Kidney tubule cell (primary cell): ENCODE measurements around the gene PARD3.

ENCODE experiments used
- DNase-seq: peaks from one replicate; pipeline ENCODE4 v3.0.0-alpha.2; 2018; ENCODE audit warnings: low spot score

Gene PARD3

DNA sequence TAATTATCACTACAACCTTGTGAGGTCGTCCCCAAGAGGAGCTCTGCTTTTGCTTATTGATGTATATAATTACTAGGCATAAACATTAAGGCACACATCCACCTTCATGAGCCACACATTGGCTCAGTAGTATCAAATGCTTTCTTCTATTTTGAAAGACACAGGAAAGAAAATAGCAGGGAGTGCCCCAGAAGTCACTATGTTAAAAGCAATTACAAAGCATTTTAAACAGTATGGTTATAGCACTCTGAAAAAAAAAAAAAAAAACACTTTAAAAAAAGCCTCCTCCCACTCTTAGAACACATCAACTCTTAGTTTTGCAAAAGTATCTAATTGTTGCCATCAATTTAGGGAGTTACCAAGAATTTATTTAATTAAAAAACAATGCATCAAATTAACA, 474.2 kb downstream of the PARD3 start:
- no peak for DNase-seq

DNA sequence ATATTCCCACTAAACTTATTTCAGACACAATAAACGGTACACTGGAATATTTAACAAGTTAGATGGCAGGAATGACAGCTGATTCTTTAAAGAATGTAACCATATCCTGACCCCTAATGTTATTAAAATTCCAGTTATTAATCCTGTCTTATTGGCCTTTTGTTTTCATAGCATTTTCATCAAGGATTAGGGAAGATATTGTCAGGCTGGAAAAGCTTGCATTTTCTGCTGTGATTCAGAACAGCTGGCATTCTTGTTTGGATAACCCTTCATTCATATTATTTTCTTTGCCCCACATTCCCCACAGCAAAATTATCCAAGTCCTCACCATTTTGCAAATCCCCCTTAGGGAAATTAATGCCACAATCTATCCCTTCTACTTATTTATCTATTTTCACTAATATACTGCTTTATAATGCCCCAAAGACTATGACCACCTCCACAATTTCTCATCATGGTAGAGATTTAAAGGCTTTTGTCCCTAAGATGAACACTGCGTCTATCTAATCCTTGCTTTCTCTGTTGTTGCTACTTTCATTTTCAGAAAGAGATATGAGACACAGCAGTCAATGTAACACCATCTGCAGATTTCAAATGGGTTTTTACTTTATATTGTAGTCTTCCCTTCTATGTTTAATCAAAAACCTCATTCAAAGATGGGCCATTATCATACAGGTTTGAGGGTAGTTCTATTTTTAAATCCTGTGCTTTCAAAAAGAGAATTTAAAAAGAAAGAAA, 475.1 kb downstream of the PARD3 start:
- DNase-seq = no peak

DNA sequence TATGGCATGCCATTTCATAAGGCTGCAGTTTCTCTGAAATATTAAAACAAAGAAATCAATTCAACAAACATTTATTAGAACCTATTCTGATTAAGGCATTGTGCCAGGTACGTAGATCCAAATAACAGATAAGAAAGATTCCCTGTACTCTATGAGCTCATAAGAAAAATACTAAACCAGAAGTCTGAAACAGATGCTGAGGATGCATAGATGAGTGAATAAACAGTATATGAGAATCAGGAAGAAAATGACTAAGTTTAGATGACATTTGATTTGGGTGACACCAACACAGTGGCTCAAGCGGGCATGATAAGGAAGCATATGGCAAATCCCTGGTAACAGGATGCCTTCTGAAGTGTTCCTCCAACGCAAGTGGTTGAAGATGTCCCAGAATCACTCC, 477.2 kb downstream of the PARD3 start:
- DNase-seq = no peak

DNA sequence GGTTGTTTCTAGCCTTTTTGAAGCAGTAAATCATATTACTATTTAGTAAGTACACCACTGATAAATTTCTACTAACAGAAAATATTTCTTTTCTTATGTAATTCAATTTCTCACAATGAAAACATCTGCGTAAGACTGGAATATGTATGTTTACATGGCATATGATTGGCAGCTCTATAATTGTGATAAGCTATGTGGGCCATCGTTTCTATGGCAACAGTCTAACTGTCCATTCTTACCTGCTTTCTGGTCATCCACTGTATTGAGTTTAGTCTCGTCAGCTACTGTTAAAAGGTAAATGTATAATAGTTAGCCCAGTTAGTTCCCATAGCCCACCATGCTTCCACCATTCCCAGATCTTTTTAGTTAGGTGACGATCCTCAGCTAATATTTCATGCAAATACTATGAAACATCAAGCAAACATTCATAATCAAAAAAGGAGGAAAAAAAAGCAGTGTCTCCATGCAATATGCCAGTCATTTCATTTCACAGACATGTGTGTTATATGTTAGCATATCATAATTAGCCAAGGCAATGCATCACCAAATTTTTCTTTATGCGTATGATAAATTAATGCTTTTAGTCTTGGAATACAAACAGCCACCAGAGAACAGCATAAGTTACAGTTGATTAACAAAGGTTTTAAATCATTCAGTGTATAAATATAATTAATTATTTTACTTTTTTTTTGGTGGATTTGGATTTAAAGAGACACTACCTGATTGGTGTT, 479.0 kb downstream of the PARD3 start:
- DNase-seq = no peak

DNA sequence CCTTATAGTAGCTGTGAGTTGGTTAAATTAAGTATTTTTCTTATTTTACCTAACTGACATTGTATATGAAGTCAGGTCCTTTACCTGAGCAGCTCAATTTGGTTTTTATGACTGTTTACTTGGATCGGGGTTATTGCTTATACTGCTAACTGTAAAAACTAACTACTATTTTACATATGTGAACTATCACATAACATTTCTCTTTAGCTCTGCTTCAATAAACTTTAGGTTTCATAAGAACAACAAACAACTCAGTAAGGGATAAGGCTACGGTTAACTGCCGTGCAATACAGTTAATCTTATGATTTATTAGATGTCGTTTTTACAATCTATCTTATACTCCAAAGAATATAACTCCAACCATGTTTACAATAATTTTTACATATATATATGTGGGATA, 480.2 kb downstream of the PARD3 start:
- DNase-seq = no peak

DNA sequence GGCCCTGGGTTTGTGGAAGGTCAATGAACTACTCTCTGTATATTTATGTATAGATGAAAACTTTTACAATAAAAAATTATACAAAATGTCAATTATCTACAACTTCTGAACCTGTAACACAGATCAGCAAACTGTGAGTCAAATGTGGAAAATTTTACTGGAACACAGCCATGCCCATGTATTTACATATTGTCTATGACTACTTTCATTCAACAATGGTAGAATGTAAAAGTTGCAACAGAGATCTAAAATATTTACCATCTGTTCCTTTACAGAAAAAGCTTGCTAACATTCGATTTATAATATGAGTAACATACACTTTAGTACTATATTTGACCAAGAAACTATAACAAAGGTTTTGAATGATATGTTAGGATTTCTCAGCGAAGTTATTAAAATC, 481.6 kb downstream of the PARD3 start:
- peak; percentile 8 for DNase-seq

DNA sequence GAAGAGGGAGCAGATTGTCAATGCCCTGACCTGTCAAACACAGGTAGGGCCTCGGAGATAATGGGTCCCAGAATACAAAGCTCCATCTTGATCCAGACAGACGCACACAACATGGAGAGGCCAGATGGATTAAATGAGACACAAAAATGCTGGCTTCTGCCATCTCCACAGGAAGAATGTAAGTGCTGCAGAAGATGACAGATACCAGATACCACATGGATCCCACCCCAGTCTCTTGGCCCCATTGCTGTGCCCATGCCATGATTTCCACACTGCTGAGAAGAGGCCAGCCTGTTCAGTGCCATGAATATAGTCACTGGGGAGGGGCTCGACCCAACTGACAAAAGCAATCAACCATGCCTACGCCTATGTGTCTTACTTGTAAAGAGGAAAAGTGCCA, 487.9 kb downstream of the PARD3 start:
- no peak for DNase-seq

DNA sequence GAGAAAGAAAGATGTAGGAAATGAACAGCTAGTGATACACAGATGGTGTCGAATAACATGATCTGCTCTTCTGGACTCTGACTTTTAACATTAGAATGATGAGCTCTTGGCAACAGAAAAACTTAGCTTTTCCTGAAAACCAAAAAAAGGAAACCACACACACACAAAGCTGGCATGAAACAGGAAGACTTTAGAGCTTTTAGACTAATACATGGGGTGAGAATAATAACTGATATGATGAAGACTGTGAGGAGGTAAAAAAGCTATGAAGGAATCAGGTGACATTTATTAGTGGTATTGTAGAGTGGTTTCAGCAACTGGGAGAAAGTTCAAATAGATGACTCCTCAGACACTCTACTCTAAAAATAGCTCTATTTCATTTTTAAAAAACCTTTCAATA, 491.9 kb downstream of the PARD3 start:
- DNase-seq = no peak

DNA sequence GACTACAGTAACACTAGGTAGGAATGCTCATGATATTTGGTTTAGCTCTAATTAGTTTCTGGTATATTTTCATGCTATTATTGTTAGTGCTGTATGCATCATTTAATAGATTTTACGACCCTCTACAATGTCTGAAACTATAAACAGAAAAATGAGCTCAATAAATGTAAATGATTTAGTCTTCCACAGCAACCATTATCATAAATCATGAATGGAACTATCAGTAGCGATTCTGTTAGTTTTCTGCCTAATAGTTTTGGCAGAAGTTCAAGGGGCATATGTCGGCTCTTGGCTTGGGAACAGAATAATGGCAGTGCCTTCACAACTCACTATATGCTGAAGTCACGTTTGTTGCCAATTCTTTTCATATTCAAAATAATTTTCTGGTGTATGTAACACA, 494.8 kb downstream of the PARD3 start:
- no peak for DNase-seq

DNA sequence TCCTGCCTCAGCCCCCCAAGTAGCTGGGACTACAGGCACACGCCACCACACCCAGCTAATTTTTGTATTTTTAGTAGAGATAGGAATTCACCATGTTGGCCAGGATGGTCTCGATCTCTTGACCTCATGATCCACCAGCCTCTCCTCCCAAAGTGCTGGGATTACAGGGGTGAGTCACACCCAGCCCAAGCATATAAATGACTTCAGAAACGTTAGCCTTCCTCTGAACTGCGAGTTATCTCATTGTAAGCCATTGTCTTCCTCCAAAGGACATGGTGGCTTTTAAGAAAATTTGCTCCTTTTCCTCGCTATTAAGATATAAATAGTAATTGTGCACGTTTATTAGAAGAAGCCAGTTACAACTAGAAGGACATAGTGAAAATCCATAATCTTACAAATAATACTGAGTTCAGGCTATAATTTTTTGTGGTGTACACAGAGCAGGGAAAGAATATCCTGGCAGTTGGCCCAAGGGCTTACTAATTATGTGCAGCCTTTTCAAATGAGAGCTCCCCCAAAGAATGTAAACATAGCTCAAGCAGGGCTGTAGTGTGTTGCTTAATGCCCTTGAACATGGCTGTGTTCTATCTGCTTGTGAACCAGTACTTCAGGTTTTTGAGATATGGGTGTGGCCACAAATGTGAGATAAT, 495.8 kb downstream of the PARD3 start:
- peak; percentile 17 for DNase-seq

DNA sequence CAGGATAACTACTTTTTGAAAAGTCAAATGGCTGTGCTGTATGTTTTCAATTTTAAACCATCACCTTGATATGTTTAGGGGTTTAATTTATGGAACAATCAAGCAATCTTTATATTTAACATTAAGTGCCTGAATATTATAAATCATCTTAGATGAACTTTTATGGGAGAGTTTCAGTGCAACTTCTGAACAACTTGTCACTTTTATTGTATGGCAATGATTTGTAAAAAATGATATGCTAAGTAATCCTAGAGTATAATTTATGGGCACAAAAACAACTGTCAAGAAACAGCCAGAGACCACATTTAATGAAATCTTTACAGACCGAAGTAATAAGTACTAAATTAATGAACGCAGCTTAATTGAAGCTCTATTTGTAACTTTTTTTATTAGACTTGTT, 498.9 kb downstream of the PARD3 start:
- no peak for DNase-seq

DNA sequence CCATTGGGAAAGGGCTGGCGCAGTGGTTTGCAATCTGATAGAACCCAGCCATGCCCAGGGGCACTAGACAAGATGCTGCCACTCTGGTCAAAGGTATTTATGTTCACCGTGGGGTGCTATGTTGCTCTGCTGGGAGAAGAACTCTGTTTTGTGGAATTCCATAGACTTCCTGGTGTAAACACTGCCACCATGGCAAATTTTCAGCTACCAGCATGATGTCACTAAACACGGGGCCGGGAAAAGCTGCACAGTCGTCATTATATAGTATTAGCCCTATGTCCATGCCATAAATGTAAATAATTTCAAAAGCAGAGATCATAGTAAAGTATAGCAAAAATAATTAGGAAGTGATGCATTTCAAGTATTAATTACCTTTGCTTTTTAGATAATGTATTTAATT, 500.6 kb downstream of the PARD3 start:
- DNase-seq = no peak

DNA sequence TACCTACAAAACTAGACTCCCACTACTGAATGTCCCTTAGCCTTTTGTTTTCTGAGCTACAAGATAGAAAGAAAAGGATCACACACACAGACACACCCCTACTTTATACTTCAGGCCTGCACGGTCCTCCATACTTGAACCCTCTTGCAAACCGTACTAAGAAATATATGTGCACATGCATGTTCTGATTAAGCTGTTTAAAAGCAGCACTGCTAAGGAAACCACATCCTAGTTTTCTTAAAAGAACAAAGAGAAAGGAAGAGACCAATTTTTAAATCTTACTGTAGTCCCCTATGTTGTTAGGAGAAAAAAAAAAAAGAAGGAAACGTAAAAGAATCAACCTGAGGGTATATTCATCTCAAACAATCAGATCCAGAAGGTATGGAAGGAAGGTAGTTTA, 501.2 kb downstream of the PARD3 start:
- no peak for DNase-seq

DNA sequence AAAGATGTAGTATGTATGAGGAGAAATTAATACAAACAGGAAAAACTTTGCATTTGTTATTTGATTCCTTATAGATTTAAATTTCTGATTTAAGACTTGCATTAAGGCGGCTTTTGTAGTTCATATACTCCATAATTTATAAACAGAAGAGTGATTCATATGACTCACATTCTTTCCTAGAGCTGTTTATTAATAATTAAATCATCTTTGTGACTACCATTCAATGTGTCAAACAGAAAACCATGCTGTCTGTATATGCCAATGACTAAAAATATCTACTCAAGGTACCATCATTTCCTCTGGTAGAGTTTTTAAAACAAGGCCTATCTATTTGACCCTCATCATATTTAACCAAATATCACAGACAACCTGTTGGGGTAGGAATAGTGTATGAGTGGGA, 501.7 kb downstream of the PARD3 start:
- DNase-seq = peak; percentile 39

DNA sequence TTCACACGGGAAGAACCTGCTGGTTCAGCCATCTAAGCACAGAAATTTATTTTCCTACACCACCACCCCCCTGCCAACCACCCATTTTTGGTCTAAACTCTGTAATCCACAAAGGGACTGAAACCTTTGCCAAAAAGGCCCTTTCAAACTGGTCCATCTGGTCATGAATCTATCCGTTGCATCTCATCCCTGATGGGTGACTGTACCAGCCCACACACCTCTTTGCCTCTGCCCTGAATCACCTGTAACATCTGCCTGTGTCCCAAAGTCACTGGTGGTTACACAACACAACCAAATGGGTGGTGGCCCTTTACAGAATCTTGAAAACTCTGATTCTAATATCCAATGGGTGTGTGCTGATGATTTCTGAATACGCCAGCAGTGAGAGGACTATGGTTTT, 503.4 kb downstream of the PARD3 start:
- no peak for DNase-seq

DNA sequence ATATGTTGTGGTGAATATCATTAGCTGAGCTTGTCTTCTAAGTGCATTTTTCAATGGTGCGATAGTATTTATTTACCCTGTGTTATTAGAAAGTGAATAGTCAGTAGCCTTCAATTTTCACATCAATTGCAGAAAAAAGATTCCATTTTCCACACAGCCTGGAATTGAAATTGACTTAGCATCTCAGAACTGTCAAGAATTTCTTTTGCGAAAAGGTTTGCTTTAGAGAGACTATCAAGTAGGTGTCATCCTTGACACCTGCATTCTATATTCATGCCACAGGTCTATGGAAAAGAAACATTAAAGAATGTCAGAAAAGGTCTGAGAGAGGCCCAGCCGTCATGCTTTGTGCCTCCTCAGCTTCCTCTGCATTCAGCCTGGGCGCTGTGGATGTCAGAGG, 504.9 kb downstream of the PARD3 start:
- DNase-seq = no peak

DNA sequence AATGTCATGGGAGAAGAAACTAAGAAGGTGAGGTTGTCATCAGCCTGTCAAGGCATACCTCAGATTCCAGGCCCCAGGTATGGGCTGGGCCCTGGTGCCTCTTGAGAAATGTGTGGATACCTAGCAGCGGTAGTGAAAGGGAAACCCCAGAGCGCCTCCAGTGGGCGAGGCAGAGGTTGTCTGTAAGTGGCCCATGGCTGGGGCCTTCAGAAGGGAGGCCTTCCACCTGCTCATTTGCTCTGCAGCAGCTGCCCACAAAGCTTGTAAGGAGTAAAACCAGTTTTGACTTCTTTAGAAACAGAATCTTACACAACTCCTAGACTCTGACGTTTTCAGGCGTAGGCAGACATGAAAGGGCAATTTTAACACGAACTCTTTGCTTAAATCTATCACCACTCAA, 509.9 kb downstream of the PARD3 start:
- DNase-seq = peak; percentile 39

DNA sequence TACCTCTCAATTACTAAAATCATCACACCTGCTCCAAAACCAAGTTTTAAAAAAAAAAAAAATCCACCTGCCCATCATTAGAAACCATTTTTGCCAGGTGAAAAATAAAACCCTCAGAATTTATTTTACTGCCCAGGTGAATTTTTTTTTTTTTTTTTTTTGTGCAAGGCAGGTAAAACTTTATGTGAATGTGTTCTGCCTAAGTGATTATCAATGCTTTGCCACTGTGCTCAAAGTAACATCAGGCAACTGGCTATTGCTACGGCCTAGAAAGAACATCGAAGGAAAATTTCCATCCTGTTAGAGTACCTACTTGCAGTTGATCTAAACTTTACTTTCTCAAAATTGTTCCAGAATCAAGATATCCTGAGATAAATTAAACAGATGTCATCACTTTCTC, 512.1 kb downstream of the PARD3 start:
- DNase-seq = no peak

DNA sequence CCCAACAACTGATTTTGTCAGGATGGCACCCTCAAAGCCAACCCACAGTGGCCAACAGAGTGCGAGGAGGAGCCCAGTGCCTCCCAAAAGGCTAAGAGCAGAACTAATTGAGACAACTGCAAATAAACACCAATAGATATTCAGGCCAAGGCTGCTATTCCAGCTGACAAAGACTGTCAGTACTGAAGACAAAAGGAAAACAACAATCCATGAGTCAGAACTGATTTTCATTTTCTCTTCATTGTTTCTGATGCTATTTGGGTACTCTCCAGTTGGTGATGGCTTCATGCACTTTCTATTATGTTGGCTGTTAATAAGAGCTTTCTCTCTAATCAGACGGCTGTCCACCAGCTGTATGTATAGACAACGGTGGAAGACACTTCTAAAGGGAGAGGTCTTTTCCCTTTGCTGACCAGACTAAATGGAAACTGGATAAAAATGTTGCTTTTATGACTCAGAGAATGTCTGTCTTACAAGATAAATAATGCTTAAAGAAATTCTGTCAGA, 515.9 kb downstream of the PARD3 start:
- DNase-seq = peak; percentile 17

DNA sequence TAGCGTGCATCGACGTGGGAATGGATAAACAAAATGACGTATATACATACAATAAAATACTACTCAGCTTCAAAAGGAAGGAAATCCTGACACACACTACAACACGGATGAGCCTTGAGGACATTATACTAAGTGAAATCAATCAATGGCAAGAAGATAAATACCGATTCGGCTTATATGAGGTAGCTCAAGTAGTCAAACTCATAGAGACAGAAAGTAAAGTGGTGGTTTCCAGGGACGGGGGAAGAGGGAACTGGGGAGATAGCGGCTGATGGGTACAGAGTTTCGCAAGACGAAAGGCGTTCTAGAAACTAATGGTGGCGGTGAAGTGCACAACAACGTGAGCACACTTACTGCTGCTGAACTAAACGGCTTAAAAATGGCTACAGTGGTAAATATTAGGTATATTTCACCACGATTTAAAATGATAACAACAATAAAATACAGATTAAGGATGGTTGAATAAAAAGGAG, 516.7 kb downstream of the PARD3 start:
- DNase-seq = no peak

DNA sequence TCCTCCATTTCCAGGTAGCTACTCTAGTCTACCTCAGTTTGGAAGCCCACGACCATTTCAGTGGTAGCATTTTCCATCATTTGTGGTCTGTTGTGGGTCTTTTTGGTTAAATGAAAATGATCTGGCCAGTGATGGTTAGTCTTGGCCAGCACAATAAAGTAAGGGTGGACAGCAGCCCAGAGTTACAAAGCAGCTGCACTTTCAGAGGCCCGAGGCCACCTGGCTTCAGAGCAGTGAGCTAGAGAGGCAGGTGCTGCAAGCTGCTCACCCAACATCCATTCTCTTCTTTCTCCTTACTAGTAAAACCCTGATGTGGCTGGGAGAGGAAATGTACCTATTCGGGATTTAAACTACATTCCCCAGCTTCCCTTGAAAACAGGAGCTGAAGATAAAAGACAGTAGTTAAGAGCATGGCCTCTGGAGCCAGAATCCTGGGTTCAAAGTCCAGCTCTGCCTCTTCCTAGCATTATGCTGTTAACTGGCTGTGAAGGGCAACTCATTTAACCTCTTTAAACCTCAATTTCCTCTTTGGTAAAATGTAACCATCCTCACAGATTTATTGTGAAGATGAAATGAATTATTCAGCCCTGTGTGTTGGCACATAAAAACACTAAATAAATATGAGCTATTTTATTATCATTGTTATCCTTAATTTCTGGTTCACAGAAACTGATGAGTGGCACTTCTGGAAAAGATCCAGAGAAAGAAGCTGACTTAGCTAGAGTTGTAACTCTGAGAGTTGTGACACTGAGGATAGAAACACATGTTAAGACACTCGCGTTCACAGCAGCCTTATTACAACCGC, 517.4 kb downstream of the PARD3 start:
- DNase-seq = no peak

DNA sequence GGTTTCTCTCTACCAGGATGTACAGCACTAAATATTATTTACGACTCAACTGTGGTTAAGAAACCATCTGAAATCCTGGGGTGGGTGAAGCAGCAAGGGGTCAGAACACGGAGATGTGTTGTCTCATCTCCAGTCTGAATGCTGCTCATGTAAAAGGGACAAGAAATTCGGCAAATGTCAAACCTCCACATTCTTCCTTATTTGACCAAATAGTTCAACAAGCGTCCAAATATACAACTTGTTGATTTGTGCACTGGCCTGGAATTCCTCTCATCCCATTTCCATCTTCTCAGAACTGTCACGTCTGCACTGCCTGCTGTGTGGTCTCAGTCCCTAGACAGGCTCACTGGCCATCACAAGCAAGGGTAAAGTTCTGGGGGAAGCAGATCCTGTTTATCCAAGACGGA, 520.0 kb downstream of the PARD3 start:
- peak; percentile 27 for DNase-seq
